DMS 273 treated with DMSO at 0.1 percent for 48 hours (cell line): ENCODE measurements around the gene TXNDC11.
A peak's percentile ranks its signal among the peaks of the same experiment; 100 is the strongest.

Source experiments
- DNase-seq: peaks from one replicate; lab custom pipeline; 2025; lab: John Stamatoyannopoulos, UW

Gene TXNDC11

DNA sequence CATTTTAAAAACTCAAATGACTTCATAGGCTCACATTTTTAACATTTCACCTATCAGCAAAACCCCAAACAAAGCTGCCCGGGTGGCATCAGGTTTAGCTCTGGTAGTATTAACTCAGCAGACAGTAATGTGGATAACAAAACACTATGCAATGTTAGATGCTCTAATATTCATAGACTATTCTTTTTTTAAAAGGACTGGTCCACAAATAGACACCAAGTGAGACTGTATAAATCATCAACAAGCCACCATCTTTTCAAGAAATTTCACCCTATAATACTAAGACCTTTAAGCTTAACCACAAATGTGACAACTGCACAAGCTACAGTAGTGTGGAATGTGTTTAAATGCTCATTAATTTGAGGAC is 54.2 kb downstream of the TXNDC11 start:
- DNase-seq: no peak

DNA sequence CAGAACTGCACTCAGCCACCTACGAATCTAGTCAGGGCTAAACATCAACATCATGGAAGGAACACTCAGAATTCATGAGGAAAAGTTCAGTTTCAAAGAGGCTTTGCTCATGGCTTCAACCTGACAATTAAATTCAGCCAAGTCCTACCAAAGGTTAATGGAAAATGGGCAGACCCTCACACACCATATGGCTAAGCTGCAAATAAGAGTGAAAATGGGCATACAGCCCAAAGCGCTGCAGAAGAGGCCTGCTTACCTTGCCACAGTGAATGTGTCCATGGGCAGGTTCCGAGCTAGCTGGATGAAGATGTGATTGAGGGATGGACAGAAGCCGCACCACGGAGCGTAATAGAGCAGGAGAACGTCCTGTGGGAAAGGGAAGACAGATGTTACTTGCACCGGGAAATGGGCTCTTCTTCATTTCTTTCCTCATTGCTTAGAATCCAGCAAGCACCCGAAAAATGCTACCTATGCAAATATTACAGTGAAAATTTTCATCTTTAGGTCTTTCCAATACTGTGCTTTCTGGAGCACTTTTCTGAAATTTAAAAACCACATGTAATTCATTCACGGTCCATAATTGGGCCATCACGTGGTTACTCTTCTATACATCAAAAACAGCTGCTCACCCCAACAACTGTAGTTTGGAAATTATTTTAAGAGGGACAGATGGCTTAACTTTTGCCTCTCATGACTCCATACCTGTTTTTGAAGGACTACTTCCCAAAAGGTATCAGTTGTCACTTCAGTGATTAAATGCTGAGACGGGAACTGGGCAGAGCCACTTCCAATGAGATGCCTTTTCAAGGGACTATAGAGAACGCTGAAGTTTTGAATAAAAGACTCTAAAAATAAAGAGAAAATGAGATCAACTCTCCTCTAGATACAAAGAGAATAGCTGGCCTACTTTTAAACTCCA is 54.8 kb downstream of the TXNDC11 start:
- peak; percentile 85 for DNase-seq

DNA sequence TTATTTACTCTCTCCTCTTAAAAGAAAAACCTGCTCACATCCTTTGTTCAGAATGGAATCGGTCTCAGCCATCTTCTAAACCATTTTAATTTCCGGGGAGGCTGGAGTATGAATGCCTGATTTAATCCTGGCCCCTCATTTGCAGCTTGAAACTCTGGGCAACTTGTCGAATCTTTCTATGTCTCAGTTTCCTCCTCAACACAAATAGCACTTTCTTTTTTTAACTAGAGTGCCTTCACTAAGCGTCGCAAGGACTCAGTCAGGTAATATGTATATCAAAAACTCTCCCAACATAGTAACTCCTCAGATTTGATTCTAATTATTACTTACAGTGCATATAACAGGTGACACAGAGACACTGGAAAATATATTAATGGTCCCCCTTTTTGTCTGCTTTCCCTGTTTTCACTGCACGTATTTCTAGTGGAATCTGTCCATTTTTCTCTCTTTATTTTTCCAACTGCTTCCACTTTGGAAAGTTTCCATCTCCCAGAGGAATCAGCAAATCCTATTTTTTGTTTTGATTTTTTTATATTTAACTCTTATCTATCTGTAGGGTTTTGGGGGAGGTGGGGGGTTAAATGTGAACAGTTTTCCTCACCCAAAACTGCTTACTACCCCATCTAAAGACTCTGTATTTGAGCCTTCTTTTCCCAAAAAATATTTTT is 55.8 kb downstream of the TXNDC11 start:
- DNase-seq: no peak

DNA sequence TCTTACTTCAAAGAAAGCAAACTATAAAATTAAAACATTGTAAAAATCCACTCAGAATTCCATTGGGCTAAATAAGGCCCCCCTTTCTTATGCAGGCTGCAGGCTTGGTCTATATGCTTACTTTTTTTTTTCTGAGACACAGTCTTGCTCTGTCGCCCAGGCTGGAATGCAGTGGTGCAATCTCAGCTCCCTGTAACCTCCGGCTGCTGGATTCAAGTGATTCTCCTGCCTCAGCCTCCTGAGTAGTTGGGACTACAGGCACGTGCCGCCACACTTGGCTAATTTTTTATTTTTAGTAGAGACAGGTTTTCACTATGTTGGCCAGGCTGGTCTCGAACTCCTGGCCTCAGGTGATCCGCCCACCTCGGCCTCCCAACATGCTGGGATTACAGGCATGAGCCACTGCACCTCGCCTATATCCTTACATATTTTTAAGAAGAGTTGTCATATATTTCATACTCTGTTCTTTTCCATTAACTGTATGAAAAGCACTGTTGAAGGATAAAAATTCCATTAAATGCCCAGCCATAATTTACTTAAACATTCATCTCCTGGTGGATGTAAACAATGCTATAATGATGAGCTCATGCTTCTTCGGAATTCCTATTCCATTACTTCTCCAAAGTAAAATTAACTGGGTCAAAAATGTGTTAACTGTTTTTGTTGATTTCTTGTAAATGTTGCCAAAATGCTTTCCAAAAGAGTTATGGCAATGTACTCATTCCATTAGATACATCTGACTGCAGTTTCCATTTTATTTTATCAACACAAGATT is 56.6 kb downstream of the TXNDC11 start:
- no peak for DNase-seq

DNA sequence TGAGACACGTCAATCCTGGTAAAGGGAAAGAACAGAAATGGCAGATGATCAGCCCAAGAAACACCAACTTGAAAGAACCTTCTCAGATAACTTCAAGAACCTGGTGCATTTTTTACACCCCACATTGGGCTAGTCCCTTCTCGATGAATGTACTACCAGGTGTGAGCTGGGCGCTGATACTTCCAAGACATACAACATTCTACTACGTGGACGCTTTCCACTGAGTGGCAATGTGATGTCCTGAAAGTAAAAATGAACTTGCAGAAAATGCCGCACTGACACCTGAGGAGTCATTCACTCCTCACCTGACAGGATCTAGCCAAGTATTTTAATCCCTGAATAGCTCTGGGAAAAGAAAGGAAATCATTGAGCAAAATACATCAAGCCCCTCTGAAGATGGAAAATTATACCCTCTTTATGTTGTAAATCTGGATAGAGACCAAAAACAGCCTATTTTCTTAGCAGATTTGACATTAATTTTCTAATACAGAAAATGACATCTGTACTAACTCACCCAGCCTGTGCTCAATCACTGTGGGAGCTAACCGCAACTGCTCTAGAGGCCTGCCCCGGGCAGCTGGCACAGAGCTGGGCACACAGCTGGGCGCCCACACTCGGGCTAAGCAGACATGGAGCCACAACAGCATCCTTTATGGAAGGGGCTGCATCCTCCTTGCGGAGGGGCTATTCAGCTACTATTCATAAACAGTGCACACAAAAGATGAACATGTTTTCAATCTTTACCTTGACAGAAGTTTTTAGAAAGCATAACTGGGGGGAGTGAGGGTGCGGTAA is 58.2 kb downstream of the TXNDC11 start:
- no peak for DNase-seq

DNA sequence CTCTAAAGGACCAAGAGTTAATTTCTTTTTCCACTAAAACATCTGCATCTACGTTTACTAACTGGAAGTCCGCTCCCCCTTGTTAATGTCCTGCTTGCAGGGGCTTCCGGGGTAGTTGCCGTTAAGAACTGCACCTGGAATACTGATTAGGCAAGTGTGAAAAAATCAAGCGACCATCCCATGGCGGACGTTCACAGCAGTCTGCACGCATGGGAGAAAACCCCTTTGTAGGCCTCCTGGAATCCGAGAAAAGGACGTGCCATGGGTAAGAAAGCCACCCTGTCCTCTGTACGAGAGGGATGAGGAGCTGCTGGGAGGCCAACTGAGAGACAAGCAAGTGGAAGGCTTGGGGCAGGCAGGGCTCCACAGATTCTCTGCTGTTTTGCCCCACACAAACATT is 59.5 kb downstream of the TXNDC11 start:
- no peak for DNase-seq

DNA sequence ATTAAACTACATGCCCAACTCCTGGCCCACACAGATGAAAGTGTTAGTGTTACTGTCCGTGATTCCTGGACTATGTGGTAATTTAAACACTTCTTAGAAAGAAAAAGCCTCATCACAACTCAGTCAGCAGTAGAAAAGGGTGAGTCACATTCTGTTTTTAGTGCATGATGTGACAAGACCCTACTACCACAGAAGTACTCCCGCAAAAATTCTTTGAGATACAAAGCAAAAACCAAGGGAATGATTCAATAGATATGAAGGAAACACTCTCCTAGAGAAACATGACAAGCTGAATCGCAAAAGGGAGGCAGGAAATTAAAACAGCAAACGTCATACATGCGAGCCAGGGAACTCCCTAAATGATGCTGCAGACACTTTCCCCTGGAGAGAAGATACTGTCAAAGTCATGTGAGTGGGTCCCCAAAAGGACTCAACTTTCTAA is 60.0 kb downstream of the TXNDC11 start:
- DNase-seq: peak; percentile 57

DNA sequence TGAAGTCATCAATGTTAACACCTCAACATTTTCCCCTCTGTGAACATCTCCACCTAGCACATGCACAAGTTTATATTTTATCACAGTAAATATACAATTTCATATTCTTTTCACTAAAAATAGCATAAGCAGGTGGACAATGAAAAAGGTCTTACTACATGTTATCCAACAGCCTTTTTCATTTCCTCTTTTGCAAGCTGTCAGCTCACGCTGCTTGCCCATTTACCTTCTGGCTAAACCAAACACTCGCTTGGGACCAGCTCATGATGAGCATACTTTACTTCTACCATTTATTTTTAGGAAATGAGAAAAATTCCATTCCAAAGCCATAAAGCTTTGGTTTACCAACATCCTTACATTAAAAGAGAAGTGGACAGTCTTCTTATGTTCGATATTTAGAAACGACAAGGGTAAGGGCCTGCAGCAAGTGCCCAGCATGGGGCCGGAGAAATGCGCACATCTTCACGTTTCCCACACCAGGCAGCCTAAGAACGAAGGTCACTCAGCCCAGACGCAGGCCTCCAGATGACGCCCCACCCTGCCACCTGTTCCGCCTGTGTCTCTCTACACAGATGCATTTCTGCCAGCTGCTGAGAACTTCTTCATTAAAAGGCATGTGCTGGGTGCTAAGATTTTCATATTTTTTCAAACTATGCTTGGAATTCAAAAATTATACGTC is 60.5 kb downstream of the TXNDC11 start:
- peak; percentile 82 for DNase-seq

DNA sequence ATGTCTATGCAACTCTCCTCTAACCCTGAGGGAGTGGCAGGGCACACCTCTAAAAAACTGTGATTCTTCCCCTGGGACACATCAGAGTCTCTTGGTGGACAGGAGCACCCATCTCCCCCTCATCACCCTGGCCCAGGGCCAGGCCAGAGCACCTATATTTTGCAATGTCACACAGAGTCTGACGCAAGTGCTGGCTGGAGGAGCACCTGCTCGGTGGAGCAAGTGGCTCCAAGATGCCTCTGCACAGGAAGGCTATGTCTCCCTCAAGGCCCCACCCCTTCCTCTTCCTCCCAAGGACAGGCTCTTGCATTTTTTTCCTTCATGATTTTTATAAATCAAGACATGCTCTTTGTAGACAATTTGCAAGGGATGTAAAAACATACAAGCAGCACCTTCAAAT is 61.1 kb downstream of the TXNDC11 start:
- no peak for DNase-seq

DNA sequence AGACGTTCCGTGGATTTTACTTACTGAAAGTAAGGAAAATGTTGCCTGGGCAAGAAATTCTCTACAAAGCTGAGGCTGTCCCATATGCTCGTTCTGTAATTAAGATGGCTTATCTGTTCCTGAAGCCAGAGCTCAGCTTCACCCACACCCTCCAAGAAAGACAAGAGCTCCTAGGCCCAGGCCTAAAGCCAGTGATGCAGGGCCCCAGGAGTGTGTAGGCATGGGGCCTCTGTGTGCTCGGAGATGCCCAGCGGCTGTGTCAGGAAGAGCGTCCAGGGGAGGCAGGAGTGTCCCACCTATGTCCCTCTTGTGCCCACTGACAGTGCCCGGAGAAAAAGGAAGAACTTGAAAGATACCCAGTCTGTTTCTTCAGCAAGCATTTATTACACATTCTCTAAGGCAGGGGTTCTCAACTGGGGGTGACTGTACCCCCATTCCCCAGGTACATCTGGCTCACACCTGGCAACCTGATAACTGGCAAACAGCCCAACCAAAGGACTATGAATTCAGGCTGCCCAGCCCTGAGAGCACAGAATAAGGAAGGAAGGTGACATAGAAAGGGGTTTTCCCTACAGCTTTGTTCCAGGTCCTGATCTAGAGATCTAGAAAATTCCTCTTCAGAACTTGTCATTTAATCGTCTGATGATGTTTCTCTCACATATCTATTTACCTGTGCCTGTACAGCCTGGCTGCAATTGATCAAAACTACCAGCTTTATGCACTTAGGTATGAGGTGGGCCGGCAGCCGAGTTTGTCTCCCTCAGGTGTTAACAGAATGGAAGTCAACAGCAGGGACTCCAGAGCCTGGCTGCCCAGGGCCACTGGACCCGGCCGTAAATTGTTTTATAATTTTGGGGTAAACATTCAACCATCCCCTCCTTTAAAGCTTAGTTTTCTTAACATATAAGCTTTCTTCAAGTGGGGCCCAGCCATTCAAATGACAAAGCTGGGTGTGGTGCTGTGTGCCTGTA is 62.4 kb downstream of the TXNDC11 start:
- no peak for DNase-seq

DNA sequence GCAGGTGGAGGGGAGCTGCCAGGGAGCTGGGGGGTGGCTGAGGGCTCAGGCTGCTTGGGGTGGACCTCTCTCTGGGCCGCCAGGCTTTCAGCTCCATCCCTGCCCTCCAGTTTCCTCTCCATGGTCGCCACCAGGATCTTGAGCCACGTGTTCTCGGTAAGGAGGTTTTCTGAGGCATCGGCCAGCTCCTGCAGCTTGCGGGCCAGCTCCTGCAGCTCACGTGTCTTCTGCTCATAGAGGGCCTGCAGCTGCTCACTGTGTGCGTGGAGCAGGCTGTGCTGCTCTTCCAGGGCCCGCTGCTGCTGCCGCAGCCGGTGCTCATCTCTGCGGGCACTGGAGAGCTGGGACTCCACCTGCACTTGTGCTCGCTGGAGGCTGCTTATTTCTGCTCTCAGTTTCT is 63.4 kb downstream of the TXNDC11 start:
- no peak for DNase-seq

DNA sequence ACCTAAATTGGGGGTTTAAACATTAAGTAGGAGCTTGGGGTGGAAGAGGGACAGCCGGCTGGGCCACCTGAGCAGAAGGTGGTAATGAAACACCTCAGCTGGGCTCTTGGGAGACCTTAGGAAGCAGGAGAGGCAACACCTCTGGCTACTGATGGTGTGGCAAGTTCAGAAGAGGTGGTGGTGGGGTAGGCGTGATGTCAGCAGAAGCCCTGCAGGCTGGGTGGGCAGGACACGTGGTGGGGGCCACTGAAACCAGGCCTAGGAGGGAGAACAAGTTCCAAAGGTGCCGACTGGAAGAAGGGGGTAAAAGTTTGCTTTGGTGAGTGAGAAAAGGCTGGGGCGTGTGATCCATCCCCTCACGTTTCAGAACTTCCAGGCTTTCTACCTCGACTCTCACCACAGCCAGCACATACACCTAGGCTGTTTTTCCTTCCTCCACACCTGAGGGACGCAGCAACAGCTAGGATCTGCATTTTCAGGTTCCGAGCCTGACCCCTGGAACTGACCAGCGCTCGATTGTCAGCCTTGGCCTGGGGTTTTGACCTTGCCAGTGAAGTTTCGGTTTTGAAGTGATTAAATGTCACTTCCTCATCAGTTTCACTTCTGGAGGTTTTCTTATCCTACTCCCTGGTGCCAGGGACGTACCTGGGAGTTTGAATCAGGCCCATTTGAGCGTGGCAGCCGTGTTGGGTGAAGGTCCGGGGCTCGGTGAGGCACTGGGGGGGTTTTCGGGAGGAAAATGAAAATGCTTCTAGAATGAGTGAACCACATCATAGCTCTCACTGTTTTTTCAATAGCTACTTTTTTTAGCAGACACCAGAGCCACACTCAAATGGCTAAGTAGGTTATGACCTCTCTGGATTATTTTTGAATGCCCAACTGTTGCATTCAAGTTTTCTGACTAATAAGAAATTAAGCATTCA is 64.4 kb downstream of the TXNDC11 start:
- DNase-seq: no peak

DNA sequence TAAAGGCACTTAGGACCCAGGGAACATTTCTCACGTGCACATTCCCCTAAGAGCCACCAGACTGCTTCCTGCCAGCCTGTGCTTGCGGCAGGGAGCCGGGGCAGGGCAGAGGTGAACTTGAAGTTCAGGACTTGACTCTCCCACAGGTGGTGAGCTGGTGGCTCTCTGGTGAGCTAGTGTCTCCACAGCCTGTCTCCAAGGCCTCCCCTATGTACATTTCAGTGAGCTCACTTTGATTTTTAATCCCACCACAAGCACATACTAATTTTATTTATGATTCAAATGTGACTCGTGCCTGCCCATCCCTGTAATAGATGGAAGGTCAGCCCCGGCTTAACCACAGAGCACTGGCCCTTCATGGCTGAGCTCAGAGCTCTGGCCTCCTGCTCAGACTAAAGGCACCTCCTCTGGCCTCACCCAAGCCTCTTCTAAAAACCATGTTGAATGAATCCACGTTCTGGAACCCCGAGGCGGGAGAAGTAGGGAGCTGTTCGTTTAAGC is 65.2 kb downstream of the TXNDC11 start:
- no peak for DNase-seq

DNA sequence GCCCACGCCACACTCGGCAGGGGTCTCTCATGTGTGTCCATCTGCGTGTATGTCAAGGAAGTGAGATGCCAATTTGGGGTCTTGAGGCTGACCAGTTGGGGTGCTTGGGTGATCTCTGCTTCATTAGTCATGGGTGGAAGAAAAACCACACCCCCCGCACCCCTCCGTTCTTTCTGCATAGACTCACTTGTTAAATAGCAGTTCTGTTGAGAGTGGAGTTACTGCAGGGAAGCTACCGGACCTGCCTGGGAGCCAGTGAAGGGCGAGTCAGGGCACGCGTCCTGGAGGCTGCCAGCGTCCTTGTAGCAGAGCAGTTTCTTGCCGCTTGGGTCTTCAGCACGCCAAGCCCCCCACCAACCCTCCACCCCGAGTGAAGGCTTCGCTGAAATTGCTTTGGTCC is 65.9 kb downstream of the TXNDC11 start:
- DNase-seq: no peak

DNA sequence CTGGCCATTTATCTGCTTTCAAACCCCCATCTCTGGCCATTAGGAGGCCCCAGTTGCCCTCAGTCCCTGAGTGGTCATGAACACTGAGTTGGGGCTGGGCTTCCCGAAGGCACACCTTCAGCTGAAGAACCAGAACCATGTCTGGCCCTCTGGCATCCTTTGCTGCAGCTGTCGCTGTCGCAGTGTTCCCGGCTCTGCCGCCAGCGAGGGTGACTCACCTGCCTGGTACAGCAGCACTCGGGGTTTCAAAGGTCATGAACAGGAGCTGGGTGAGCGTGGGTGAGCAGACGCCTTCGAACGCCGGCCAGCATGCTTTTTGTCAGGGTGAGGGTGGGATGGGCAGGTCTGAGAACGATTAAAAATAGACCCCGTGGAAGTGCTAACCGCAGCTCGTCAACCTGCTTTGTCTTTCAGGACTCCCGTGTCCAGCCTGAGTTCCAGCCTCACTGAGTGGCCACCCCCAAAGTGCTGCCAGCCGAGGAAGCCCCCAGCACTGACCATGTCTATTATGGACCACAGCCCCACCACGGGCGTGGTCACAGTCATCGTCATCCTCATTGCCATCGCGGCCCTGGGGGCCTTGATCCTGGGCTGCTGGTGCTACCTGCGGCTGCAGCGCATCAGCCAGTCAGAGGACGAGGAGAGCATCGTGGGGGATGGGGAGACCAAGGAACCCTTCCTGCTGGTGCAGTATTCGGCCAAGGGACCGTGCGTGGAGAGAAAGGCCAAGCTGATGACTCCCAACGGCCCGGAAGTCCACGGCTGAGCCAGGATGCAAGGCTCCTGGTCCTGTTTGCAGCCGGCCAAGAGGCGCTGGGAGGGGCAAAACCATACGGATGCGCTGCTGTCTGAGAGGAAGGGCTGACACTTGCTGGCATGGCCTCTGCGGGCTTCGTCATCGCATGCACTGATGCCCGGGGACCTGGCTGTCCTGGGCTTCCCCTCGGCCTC is 66.8 kb downstream of the TXNDC11 start:
- no peak for DNase-seq

DNA sequence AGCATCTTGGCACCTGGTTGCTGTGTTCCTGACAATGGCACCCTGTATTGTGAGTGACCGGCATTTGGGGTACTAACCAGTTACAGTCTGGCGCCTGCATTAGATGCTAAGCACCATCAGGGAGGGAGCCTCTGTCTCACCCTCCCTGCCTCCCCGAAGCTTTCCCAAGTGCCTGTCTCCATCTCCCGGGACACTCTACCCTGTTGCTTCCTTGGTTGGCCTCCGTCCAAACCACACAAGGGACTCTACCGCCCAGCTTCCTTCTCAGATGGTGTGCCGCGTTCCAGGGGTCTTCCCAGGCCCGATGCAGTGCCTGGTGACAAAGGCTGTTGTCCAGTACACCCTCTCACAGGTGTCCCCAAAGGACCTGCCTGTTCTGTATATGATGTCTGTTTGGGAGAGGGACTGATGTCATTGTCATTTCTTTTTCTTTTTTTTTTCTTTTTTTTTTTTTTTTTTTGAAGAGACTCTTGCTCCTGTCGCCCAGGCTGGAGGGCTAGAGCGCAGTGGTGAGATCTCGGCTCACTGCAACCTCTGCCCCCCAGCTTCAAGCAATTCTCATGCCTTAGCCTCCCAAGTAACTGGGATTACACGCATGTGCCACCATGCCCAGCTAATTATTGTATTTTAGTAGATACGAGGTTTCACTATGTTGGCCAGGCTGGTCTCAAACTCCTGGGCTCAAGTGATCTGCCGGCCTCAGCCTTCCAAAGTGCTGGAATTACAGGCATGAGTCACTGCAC is 67.7 kb downstream of the TXNDC11 start:
- no peak for DNase-seq
